ENCODE results near the gene ATG2A.

Gene ATG2A

DNA sequence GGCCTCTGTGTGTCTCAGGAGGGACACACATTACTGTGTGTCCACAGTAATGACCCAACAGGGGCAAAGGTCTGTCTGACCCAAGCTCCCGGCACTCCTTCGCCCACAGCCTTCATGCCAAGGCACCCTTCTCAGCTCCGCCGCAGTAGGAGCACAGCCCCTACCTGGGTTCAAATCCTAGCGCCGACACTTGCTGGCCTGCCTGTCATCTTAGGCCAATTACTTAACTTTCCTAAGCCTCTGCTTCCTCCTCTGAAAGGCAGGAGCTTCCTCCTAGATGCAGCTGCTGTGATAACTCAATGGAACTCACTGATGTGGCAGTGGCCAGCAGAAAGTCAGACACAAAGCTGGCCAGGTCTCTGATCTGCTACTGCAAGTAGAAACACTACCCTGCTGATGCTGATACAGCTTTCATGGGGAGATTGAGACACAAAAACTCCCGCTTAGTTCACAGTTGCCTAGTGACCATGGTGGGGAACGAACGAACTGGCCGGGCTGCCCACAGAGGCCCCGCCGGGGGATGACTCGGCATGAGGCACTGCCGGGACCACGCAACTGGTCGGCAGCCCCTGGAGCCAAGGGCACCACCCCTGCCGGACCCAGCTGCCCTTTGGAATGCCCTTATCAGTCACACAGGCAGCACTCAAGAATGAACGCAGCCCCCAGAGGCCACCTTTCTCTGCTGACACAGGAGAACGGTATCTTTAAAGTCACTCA, 46.7 kb downstream of the ATG2A start:
- DNase-seq (ENCODE audit: low read depth), result peak; percentile 75

- no peak for DNase-seq (ENCODE audit: low read depth)
These were observed 47.3 kb downstream of the ATG2A start for GRCh38 chr11:64869571-64870175.

GRCh38 chr11:64868904-64869570, 48.0 kb downstream of the ATG2A start:
- DNase-seq (ENCODE audit: low read depth), result peak; percentile 88

DNA sequence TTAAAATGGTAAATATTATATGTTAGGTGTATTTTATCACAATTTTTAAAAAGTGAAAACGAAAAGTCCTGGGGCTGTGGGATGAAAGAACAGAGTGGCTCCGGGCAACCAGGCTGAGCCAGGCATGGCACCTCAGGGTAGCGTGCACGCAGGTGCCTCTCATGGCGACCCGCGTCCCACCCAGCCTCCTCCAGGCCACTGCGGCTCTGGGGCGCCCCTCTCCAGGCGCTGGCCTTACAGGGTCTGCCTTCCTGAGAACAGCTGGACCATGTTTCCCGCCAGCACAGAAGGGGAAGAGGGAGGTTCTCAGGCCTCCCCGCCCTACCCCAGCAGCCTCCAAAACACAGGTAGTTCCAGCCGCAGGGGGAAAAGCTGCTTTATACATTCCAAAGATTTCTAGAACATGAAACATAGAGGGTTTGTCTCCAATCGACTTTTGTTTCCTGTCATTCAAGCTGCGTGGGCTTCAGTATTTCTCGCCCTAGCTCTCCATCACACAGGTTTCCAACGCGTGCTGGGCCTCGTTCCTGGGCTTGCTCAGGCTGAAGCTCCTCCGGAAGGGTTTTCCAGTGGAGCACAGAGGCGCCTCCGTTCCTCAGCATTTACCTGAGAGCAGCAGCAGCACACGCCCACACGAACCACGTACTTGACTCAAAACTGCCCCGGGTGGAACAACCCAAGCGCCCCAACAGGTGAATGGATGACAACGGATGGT, 49.1 kb downstream of the ATG2A start:
- DNase-seq (ENCODE audit: low read depth), result no peak

DNA sequence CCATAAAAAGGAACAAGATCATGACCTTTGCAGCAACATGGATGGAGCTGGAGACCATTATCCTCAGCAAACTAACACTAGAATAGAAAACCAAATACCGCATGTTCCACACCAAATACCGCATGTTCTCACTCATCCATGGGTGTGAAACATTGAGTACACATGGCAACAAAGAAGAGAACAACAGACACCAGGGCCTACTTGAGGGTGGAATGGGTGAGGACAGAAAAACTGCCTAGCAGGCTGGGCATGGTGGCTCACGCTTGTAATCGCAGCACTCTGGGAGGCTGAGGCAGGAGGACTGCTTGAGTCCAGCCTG, 50.9 kb downstream of the ATG2A start:
- no peak for DNase-seq (ENCODE audit: low read depth)

DNA sequence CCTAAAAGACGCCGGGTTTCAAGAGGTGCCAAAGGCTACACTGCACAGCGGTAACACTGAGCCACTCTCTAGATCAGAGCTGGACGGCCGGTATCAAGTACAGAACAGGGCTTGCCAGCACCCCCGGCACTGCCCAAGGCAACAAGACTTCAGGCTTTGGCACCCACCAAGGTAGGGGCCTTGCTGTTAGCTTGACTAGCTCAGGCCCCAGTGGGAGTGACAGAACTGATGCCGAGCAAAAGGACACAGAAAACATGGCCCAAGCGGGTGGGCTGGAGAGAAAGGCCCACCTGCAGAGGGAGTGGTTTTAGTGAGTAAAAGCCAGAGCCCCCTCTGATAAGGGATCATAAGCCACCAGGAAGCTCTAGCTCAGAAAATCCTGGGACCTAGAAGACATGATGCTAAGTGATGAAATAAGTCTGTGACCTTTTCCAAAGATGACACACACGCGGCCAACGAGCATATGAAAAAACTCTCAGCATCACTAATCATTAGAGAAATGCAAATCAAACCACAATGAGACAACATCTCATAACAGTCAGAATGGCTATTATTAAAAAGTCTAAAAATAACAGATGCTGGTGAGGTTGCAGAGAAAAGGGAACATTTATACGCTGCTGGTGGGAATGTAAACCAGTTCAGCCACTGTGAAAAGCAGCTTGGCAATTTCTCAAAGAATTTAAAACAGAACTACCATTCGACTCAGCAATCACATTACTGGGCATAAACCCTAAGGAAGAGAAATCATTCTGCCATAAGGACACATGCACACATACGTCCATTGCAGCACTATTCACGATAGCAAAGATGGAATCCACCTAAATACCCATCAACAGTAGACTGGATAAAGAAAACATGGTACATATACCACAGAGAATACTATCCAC, 51.5 kb downstream of the ATG2A start:
- DNase-seq (ENCODE audit: low read depth), result peak; percentile 78

DNA sequence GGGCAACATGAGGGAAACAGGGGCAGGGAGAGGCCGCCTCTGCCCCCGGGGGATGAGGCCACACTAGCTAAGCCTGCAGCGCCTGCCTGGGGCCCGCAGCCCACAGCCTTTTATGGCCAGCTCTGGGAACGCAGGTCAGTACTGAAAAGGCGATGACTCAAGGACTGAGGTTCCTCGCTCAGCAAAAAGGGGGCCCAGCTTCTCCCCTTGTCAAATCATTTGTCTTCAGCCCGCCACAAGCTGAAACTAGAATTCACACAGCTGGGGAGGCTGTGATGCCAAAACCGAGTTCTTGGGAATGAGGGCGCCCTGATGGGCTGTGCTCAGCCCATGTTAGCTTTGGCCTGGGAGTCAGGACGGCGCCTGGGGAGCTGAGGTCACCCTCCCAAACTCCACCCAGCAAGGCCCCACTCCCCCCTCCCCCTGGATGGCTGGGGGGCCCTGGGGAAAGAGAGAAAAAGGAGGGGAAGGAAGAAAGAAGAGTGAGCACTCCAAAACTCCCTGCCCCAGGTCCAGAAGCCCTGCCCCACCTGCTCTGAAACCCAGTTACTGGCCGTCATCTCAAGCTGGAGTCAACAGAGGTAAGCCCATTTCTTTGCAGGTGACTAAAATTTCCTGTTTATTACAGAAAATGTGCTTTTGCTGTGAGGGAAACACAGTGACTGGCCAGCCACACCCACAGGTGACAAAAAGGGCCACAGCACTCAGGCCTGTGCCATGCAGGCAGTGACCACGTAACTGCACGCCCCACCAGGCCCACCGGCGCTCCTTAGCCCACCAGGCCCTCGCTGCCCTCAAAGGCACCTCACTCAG, 52.3 kb downstream of the ATG2A start:
- peak; percentile 94 for DNase-seq (ENCODE audit: low read depth)

- DNase-seq (ENCODE audit: low read depth), result no peak
These were observed 52.9 kb downstream of the ATG2A start for GRCh38 chr11:64864135-64864472.

- DNase-seq (ENCODE audit: low read depth), result no peak
These were observed 53.5 kb downstream of the ATG2A start for GRCh38 chr11:64863391-64864060.

DNA sequence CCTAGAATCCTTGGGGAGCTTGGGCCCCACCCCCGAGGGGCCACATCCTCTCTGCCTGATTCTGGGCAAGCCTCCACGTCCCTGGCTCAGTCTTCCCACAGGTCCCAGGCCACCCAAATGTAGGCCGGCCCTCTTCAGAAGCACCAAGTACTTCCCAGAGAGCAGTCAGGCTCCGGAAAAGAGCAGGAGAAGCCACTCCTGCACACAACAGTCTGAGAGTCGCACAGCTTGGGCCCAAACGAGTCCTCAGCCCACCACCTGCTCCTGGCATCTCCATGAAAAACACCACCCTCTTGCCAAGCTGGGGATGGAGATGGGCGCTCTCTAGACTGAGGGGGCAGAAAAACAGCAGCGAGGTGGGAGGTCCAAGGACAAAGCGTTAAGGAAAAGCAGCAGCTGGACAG, 54.0 kb downstream of the ATG2A start:
- DNase-seq (ENCODE audit: low read depth), result no peak

- no peak for DNase-seq (ENCODE audit: low read depth)
These were observed 55.6 kb downstream of the ATG2A start for GRCh38 chr11:64861227-64861975.

- no peak for DNase-seq (ENCODE audit: low read depth)
These were observed 57.2 kb downstream of the ATG2A start for GRCh38 chr11:64859542-64860414.

- no peak for DNase-seq (ENCODE audit: low read depth)
These were observed 58.3 kb downstream of the ATG2A start for GRCh38 chr11:64858467-64859263.

- DNase-seq (ENCODE audit: low read depth), result no peak
These were observed 59.5 kb downstream of the ATG2A start for GRCh38 chr11:64857485-64857884.

DNA sequence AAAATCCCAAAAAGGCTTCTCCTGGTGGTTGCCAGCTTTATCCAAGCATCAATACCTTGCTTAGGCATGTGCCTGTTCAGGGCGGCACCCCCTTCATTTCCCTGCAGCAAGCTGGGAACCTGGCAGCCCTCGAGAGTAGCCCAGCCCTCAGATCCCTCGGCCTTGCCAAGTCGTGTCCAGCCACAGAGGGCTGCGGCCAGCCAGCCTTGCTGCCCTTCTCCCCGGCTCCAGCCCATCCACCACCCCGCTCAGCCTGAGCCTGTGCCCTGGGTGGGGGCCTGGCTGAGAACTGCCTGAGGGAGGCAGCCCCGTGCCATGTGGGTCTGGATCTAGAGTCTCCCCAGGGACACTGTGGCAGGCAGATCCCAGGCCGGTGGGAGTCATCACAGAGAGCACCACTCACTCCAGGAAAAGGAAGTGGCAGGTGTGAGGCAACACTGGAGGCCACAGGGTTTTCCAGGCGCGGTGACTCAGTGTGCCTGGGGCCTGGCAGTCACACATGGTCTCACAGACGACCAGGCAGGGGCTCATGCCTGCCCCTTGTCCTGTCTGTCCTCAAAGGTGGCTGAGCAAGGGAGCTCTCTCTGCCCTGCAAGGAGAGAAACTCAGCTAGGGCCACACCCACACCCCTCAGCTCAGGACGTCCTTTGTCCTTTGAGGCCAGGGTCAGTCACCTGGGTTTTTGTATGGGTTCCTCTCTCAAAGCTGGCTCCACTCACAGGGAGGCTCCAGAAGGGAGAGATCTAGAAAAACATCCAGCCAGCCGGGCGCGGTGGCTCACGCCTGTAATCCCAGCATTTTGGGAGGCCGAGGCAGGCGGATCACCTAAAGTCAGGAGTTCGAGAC, 60.4 kb downstream of the ATG2A start:
- DNase-seq (ENCODE audit: low read depth), result peak; percentile 78

DNA sequence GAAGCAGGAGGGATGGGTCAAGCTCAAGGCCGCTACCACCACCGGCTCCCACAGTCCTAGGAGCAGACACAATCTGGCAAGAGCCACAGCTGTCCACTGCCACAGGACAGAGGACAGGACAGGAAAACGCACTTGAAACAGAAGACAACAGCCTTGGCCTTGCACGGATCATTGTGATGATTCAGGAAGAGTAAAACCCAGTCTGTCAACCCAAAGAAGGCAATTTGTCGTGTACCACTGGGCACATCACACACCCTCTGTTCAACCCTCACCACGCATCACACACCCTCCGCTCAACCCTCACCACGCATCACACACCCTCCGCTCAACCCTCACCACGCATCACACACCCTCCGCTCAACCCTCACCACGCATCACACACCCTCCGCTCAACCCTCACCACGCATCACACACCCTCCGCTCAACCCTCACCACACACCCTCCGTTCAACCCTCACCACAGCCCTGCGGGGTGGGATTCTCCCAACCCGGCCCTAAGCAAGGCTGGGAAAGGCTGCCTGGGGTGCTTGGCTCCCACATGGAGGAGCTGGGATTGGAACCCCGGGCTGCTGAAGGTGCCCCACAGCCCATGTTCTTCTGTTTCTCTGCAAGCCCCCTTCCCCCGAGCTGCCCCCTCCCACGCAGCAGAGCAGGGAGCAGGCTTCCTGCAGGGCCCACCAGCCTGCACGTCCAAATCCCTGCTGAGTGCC, 61.3 kb downstream of the ATG2A start:
- no peak for DNase-seq (ENCODE audit: low read depth)

All from amniotic epithelial cell (primary cell).